Neural progenitor cell (in vitro differentiated cells): Measurements from ENCODE around the gene MFSD12.

Source experiments
- CTCF ChIP-seq: fragments of 200-600 bp; sonication (generic); IDR thresholded peaks from 2 replicates; pipeline ENCODE4 v1.5.1; 2017; ENCODE audit warnings: antibody characterized with exemption, mild to moderate bottlenecking
- EZH2 ChIP-seq: fragments of 200-600 bp; sonication (generic); IDR thresholded peaks from 2 replicates; pipeline ENCODE4 v1.6.1; 2017; ENCODE audit warnings: antibody characterized with exemption, mild to moderate bottlenecking, moderate library complexity
- EZH2phosphoT487 ChIP-seq: fragments of 200-600 bp; sonication (generic); IDR thresholded peaks from 2 replicates; pipeline ENCODE4 v1.6.1; 2017; ENCODE audit warnings: antibody characterized with exemption

GRCh38 chr19:3517638-3518037 is 39.7 kb downstream of the MFSD12 start:
- TF ChIP-seq CTCF (no peak), EZH2 (no peak), EZH2phosphoT487 (no peak)
